Nephron (organoid): ENCODE data around the gene HERC2.
"Not testable (repeated sequence)": the region's sequence is repeated elsewhere in the genome, so short reads cannot be mapped to it uniquely, and the experiment has no call there.

Source experiments
- H3K27ac Mint-ChIP-seq, 3 experiments: 2 replicates each; pipeline ENCODE4 v1.8.0; 2020; ENCODE audit warnings: mixed read lengths in 3 of 3, mild to moderate bottlenecking in 2 of 3, moderate library complexity in 1 of 3
- H3K27me3 Mint-ChIP-seq: 2 replicates; pipeline ENCODE4 v1.8.0; 2021; ENCODE audit warnings: low read depth, mild to moderate bottlenecking, moderate library complexity, mixed read lengths
- H3K36me3 Mint-ChIP-seq: 2 replicates; pipeline ENCODE4 v1.8.0; 2020; ENCODE audit warnings: low read depth, mixed read lengths
- H3K4me1 Mint-ChIP-seq: 2 replicates; pipeline ENCODE4 v1.8.0; 2020; ENCODE audit warnings: mixed read lengths
- H3K4me3 Mint-ChIP-seq, 3 experiments: 2 replicates each; pipeline ENCODE4 v1.8.0; 2020; ENCODE audit warnings: mild to moderate bottlenecking in 3 of 3, mixed read lengths in 3 of 3, moderate library complexity in 2 of 3
- H3K9me3 Mint-ChIP-seq: 2 replicates; pipeline ENCODE4 v1.8.0; 2020; ENCODE audit warnings: mixed read lengths
- CTCF ChIP-seq, 3 experiments: fragments of 200-600 bp; sonication (generic); IDR thresholded peaks; one replicate each; pipeline ENCODE4 v1.5.0; 2021; ENCODE audit warnings: antibody characterized with exemption in 3 of 3; ENCODE audit not compliant: unreplicated experiment in 3 of 3

Gene HERC2

DNA sequence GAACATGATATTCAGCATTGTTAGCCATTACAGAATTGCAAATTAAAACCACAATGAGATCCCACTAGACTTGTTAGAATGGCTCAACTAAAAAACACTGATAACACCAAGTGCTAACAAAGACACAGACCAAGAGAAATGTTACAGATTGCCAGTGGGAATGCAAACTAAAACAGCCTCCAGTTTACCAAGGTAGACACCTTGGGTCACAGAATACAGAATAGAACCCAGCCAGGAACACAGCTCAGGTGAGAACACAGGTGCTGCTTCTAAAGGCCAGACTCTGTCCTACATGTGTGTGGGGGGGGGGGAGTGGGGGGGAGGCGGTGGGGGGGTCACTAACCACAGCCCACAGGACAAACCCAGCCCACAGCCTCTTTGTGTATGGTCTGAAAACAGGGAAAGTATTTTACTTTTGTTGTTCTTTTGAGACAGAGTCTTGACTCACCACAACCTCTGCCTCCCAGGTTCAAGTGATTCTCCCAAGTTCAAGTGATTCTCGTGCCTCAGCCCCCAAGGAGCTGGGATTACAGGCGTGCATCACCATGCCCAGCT lies 26.9 kb downstream of the HERC2 start:
- not testable (repeated sequence) for H3K27me3 Mint-ChIP-seq, H3K4me1 Mint-ChIP-seq, H3K4me3 Mint-ChIP-seq
- Mint-ChIP-seq H3K36me3 (peaks cover 62% of the 10 kb centered on the region), H3K27ac (peak overlapping the region in 1 of 3 experiments; percentile 68), H3K9me3 (peaks cover 14% of the 10 kb centered on the region)

DNA sequence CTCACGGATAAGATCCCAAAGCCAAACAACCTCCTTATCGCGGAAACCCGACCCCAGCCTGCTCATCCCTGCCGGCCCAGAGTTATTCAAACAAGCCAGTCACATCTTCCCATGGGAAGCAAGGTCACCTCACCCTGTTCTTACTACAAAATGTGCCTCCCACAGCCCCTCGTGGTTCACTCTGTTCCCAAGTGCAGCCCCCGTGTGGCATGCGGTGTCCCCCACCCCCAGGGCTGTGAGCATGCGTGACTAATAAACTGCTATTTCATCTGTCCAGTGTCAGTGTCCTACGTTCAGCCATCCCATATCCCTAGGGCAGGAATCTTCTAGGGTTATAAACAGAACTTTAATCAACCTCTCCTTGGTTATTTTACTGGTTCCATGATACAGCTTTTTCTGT lies 27.4 kb downstream of the HERC2 start:
- H3K27ac Mint-ChIP-seq: peak overlapping the region in 1 of 3 experiments; percentile 68
- H3K9me3 Mint-ChIP-seq: peaks cover 19% of the 10 kb centered on the region
- H3K4me3 Mint-ChIP-seq, H3K27me3 Mint-ChIP-seq, H3K4me1 Mint-ChIP-seq: not testable (repeated sequence)
- H3K36me3 Mint-ChIP-seq: peaks cover 67% of the 10 kb centered on the region

- no peak for TF ChIP-seq CTCF (IDR thresholded peaks at IDR 0.05; ENCODE audit: unreplicated experiment in 3 of 3)
- Mint-ChIP-seq H3K27ac (no peak overlapping the region), H3K4me1 (peaks cover 5% of the 10 kb centered on the region), H3K4me3 (no peak overlapping the region), H3K36me3 (peaks cover 81% of the 10 kb centered on the region), H3K9me3 (peaks cover 25% of the 10 kb centered on the region), H3K27me3 (no peaks in the 10 kb centered on the region)
These were observed 32.1 kb downstream of the HERC2 start for GRCh38 chr15:28289694-28290463.

DNA sequence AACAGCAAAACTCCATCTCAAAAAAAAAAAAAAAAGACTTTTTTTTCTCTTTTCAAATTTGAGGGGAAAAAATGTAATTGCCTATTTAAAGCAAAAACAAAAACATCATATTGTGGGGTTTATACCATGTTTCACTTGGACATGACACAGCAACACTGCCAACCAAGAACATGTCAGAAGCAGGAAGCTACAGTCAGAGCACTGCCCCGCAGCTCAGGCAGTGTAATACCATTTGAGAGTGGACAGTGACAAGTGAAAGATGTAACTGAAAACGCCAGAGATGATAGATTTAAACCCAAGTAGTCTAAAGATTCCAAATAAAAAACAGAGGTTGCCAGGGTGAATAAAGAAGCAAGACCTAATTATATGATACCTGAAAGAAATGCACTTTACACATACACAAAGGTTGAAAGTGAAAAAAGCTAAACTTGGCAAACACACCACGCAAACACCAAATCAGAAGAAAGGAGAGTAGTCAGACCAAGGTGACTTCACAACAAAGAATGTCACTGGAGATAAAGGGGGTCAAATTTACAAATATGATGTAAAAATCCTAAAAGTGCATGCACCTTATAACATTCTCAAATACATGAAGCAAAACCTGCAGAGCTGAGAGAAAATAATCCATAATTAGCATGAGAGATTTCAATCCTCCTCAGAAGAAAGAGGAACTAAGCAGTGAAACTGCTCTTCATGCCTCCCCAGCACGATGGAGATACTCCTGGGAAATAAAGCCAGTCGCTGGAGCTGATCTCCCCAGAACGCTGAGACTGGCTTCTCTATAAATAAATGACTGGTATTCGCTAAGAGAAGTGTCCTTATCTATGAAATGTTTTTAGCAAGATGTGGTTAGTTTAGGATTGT lies 32.9 kb downstream of the HERC2 start:
- peaks cover 25% of the 10 kb centered on the region for H3K9me3 Mint-ChIP-seq
- H3K27ac Mint-ChIP-seq, H3K4me1 Mint-ChIP-seq, H3K4me3 Mint-ChIP-seq, H3K27me3 Mint-ChIP-seq: not testable (repeated sequence)
- H3K36me3 Mint-ChIP-seq: peaks cover 80% of the 10 kb centered on the region

DNA sequence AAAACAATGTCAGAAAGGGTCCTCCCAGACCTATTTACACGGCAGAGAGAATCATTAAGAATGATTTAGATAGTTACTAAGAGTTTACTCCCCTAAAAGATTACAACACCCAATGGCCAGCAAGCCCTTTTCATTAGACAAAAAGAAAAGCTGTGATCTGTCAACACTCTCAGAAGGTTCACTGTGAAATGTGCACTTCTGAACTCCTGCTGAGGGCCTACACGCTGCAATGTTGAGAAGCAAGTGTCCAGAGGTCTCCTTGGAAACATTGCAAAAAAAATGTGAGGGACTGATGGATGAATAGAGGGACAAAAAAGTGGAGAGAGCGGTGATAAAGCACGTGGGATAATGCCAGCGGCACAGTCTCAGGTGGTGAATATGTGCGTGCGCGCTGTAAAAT lies 35.3 kb downstream of the HERC2 start:
- H3K27ac Mint-ChIP-seq, H3K4me1 Mint-ChIP-seq, H3K4me3 Mint-ChIP-seq, H3K27me3 Mint-ChIP-seq: not testable (repeated sequence)
- H3K9me3 Mint-ChIP-seq: peaks cover 30% of the 10 kb centered on the region
- peaks cover 80% of the 10 kb centered on the region for H3K36me3 Mint-ChIP-seq

DNA sequence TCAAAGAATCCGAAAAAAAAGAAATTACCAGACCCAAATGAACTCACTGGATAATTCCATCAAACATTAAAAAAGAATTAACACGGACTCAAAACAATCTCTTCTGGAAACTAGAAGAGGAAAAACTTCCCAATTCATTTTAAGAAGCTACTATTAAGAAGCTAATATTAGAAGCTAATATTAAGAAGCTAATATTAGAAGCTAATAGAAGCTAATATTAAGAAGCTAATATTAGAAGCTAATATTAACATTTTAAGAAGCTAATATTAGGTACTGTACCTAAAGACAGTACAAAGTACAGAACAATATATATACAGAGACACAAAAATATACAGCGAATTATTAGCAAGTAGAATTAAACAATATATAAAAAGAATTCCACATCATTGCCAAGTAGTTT lies 35.9 kb downstream of the HERC2 start:
- Mint-ChIP-seq H3K9me3 (peaks cover 30% of the 10 kb centered on the region), H3K4me1 (no peaks in the 10 kb centered on the region), H3K4me3 (no peak overlapping the region), H3K27me3 (no peaks in the 10 kb centered on the region), H3K27ac (no peak overlapping the region), H3K36me3 (peaks cover 80% of the 10 kb centered on the region)
- no peak for TF ChIP-seq CTCF (IDR thresholded peaks at IDR 0.05; ENCODE audit: unreplicated experiment in 3 of 3)

- no peak for TF ChIP-seq CTCF (IDR thresholded peaks at IDR 0.05; ENCODE audit: unreplicated experiment in 3 of 3)
- no peaks in the 10 kb centered on the region for H3K27me3 Mint-ChIP-seq
- no peak overlapping the region for H3K4me3 Mint-ChIP-seq
- no peak overlapping the region for H3K27ac Mint-ChIP-seq
- no peaks in the 10 kb centered on the region for H3K4me1 Mint-ChIP-seq
- H3K9me3 Mint-ChIP-seq: peaks cover 12% of the 10 kb centered on the region
- peaks cover 74% of the 10 kb centered on the region for H3K36me3 Mint-ChIP-seq
These were observed 40.1 kb downstream of the HERC2 start for GRCh38 chr15:28281876-28282275.
